CD14-positive monocyte (primary cell): Measurements from ENCODE around the gene ITIH1. TPM values are rescaled to one million over a fixed set of nuclear protein-coding genes. Genes with fewer than 3 reads are reported as not detected.
A peak's percentile ranks its signal among the peaks of the same experiment; 100 is the strongest.

Source experiments
- DNase-seq, 3 donors: peaks; one replicate each; pipeline ENCODE4 v3.0.0-alpha.2; 2011 to 2022
- H2AFZ ChIP-seq: 2 replicates; pipeline ENCODE4 v1.6.0; 2012; ENCODE audit warnings: mild to moderate bottlenecking, low read depth, low read length, inconsistent platforms; ENCODE audit not compliant: insufficient read depth, poor library complexity, severe bottlenecking
- H3K27ac ChIP-seq, 2 donors: 1 replicate in 1 of 2; 2 replicates in 1 of 2; pipeline ENCODE4 v1.5.1; 2012 to 2013; ENCODE audit warnings: low read length in 2 of 2, control low read depth in 1 of 2, inconsistent platforms in 1 of 2, low read depth in 1 of 2, mild to moderate bottlenecking in 1 of 2
- H3K27me3 ChIP-seq, 2 donors: one replicate each; pipeline versions ENCODE4 v1.6.0 to v1.6.1; 2011 to 2013; ENCODE audit warnings: low read length in 2 of 2; ENCODE audit not compliant: control insufficient read depth in 2 of 2, insufficient read depth in 2 of 2
- H3K36me3 ChIP-seq, 2 donors: replicated peaks in 1 of 2; 1 replicate in 1 of 2; 2 replicates in 1 of 2; pipeline versions ENCODE4 v1.5.1 to v1.6.1; 2012 to 2013; ENCODE audit warnings: low read length in 2 of 2, control low read depth in 1 of 2, inconsistent platforms in 1 of 2, mild to moderate bottlenecking in 1 of 2; ENCODE audit not compliant: insufficient read depth in 2 of 2, control insufficient read depth in 1 of 2
- H3K4me1 ChIP-seq, 2 donors: 1 replicate in 1 of 2; 2 replicates in 1 of 2; pipeline versions ENCODE4 v1.5.1 to v1.6.1; 2012 to 2013; ENCODE audit warnings: low read length in 2 of 2, control low read depth in 1 of 2, inconsistent platforms in 1 of 2, mild to moderate bottlenecking in 1 of 2, moderate library complexity in 1 of 2; ENCODE audit not compliant: insufficient read depth in 2 of 2, control insufficient read depth in 1 of 2
- H3K4me2 ChIP-seq: replicated peaks from 2 replicates; pipeline ENCODE3; 2012; ENCODE audit warnings: low read length, moderate library complexity, mild to moderate bottlenecking; ENCODE audit not compliant: poor library complexity, severe bottlenecking; ENCODE audit errors: extremely low read depth
- H3K4me3 ChIP-seq, 3 experiments: fragments of 200-600 bp in 1 of 3; sonication (generic) in 1 of 3; replicated peaks in 1 of 3; 1 replicate in 2 of 3; 2 replicates in 1 of 3; pipeline ENCODE4 v1.5.1; 2011 to 2013; ENCODE audit warnings: low read length in 3 of 3, mild to moderate bottlenecking in 3 of 3, control low read depth in 2 of 3, low read depth in 2 of 3, inconsistent platforms in 1 of 3, moderate library complexity in 1 of 3
- H3K79me2 ChIP-seq: 2 replicates; pipeline ENCODE4 v1.6.0; 2012; ENCODE audit warnings: mild to moderate bottlenecking, control low read depth, inconsistent platforms, low read length, moderate library complexity; ENCODE audit not compliant: insufficient read depth
- H3K9ac ChIP-seq: 2 replicates; pipeline ENCODE4 v1.6.0; 2017; ENCODE audit warnings: low read length, mild to moderate bottlenecking; ENCODE audit not compliant: insufficient read depth, poor library complexity, severe bottlenecking
- H3K9me3 ChIP-seq, 2 donors: replicated peaks in 1 of 2; 1 replicate in 1 of 2; 2 replicates in 1 of 2; pipeline versions ENCODE4 v1.5.1 to v1.6.1; 2012 to 2013; ENCODE audit warnings: low read length in 2 of 2, control low read depth in 1 of 2; ENCODE audit not compliant: control insufficient read depth in 1 of 2, insufficient read depth in 1 of 2
- H4K20me1 ChIP-seq: 2 replicates; pipeline ENCODE4 v1.6.0; 2012; ENCODE audit warnings: mild to moderate bottlenecking, low read length, control low read depth, moderate library complexity; ENCODE audit not compliant: insufficient read depth
- H3K27ac Mint-ChIP-seq, 7 donors: one replicate each; pipeline ENCODE4 v1.8.0; 2020; ENCODE audit warnings: mild to moderate bottlenecking in 7 of 7, mixed read lengths in 7 of 7, moderate library complexity in 6 of 7, inconsistent platforms in 2 of 7
- H3K27me3 Mint-ChIP-seq, 3 donors: one replicate each; pipeline ENCODE4 v1.8.0; 2021 to 2022; ENCODE audit warnings: low read depth in 3 of 3, mild to moderate bottlenecking in 3 of 3, mixed read lengths in 3 of 3, moderate library complexity in 3 of 3, inconsistent platforms in 1 of 3
- H3K36me3 Mint-ChIP-seq, 2 donors: one replicate each; pipeline ENCODE4 v1.8.0; 2020; ENCODE audit warnings: mixed read lengths in 2 of 2, inconsistent platforms in 1 of 2, mild to moderate bottlenecking in 1 of 2
- H3K4me1 Mint-ChIP-seq: one replicate; pipeline ENCODE4 v1.8.0; 2020; ENCODE audit warnings: mild to moderate bottlenecking, mixed read lengths
- H3K4me3 Mint-ChIP-seq, 2 donors: one replicate each; pipeline ENCODE4 v1.8.0; 2020; ENCODE audit warnings: mild to moderate bottlenecking in 2 of 2, mixed read lengths in 2 of 2, moderate library complexity in 1 of 2
- H3K9me3 Mint-ChIP-seq, 7 donors: one replicate each; pipeline ENCODE4 v1.8.0; 2020 to 2022; ENCODE audit warnings: mixed read lengths in 7 of 7, mild to moderate bottlenecking in 6 of 7, moderate library complexity in 6 of 7, inconsistent platforms in 2 of 7
- CTCF ChIP-seq: fragments of 200-600 bp; IDR thresholded peaks from one replicate; pipeline ENCODE4 v1.8.0; 2022; ENCODE audit warnings: antibody characterized with exemption, mild to moderate bottlenecking
- WGBS: methylation state at CpG from one replicate; pipeline ENCODE4 v1.1.5; 2013; ENCODE audit warnings: missing lambda C conversion rate; ENCODE audit not compliant: insufficient coverage; 5-methylcytosine and 5-hydroxymethylcytosine counted together
- intact Hi-C, 2 donors: fragments of 100-400 bp; cut with micrococcal nuclease; formaldehyde crosslinking; loops; one replicate each; pipeline versions ENCODE4 v1.15.0 to v1.15.1; 2023
- polyA plus RNA-seq, 3 donors: library from polyadenylated mRNA; depleted of rRNA in 1 of 3; unstranded in 2 of 3; stranded (reverse) in 1 of 3; fragments of 300-500 nt in 2 of 3; fragments of >200 nt in 1 of 3; fragmentation: Illumina TruSeq in 2 of 3; gene quantifications; 1 replicate in 2 of 3; 2 replicates in 1 of 3; pipeline ENCODE4 v1.2.3, GENCODE V29; 2012 to 2021

Gene ITIH1
- polyA plus RNA-seq, 3 donors: 0.75 to 4.4 (median 1.3) TPM

GRCh38 chr3:52817860-52818259 lies 40.5 kb downstream of the ITIH1 start:
- Mint-ChIP-seq H3K4me1 (no peaks in the 10 kb centered on the region), H3K9me3 (no peaks in the 10 kb centered on the region), H3K36me3 (peaks cover 4 to 11% of the 10 kb centered on the region in 2 donors), H3K27me3 (peaks cover 0 to 6% (median 2%) of the 10 kb centered on the region in 3 donors), H3K27ac (no peak overlapping the region), H3K4me3 (no peak overlapping the region)
- no peak for TF ChIP-seq CTCF
- intact Hi-C loops: no loop called here
- no peaks in the 10 kb centered on the region for H3K27me3 ChIP-seq
- H3K9me3 ChIP-seq: no peaks in the 10 kb centered on the region
- no peak overlapping the region for H3K4me3 ChIP-seq
- no peak overlapping the region for H3K27ac ChIP-seq
- H3K4me1 ChIP-seq: no peaks in the 10 kb centered on the region
- H3K79me2 ChIP-seq: no peaks in the 10 kb centered on the region
- 91% methylated on average over 6 of the region's 7 CpGs for WGBS
- peaks cover 0 to 11% of the 10 kb centered on the region in 2 donors for H3K36me3 ChIP-seq
- no peak overlapping the region for H2AFZ ChIP-seq
- no peak overlapping the region for H3K4me2 ChIP-seq
- DNase-seq: no peak
- H3K9ac ChIP-seq: no peak overlapping the region
- H4K20me1 ChIP-seq: no peaks in the 10 kb centered on the region

GRCh38 chr3:52819936-52820335 lies 42.5 kb downstream of the ITIH1 start:
- TF ChIP-seq CTCF: no peak
- intact Hi-C loops: loop anchor here in 1 of 2 donors (5.0 kb wide), 1 partner anchor 78 kb away; no protein-coding TSS in a partner anchor
- Histone ChIP-seq H3K79me2 (no peaks in the 10 kb centered on the region), H2AFZ (no peak overlapping the region), H3K4me1 (no peaks in the 10 kb centered on the region), H3K9ac (no peak overlapping the region), H3K9me3 (no peaks in the 10 kb centered on the region), H3K27ac (no peak overlapping the region), H3K4me2 (no peak overlapping the region), H3K27me3 (no peaks in the 10 kb centered on the region), H4K20me1 (no peaks in the 10 kb centered on the region), H3K36me3 (peaks cover 5 to 26% of the 10 kb centered on the region in 2 donors), H3K4me3 (no peak overlapping the region)
- DNase-seq: no peak
- Mint-ChIP-seq H3K9me3 (no peaks in the 10 kb centered on the region), H3K27ac (peak overlapping the region in 2 of 7 donors; percentile 31 to 43), H3K4me1 (no peaks in the 10 kb centered on the region), H3K4me3 (no peak overlapping the region), H3K36me3 (peaks cover 8 to 23% of the 10 kb centered on the region in 2 donors), H3K27me3 (peaks cover 0 to 2% (median 1%) of the 10 kb centered on the region in 3 donors)
- 100% methylated on average over 2 of the region's 2 CpGs for WGBS
